T follicular helper cell (primary cell): ENCODE data around the gene PTPN3.

ENCODE experiments used
- DNase-seq: peaks from one replicate; pipeline ENCODE4 v3.0.0-alpha.2; 2020; ENCODE audit warnings: low read depth

The PTPN3 gene

GRCh38 chr9:109426626-109427402 lies 71.3 kb downstream of the PTPN3 start:
- no peak for DNase-seq

GRCh38 chr9:109424618-109425017 lies 73.5 kb downstream of the PTPN3 start:
- DNase-seq = no peak

GRCh38 chr9:109423877-109424276 lies 74.2 kb downstream of the PTPN3 start:
- no peak for DNase-seq

- DNase-seq = no peak
Measured at GRCh38 chr9:109422641-109423040, 75.5 kb downstream of the PTPN3 start.

GRCh38 chr9:109421026-109421970 lies 76.8 kb downstream of the PTPN3 start:
- DNase-seq = no peak

GRCh38 chr9:109419531-109419930 lies 78.6 kb downstream of the PTPN3 start:
- DNase-seq = no peak

- no peak for DNase-seq
Measured at GRCh38 chr9:109418827-109419226, 79.3 kb downstream of the PTPN3 start.

- no peak for DNase-seq
Measured at GRCh38 chr9:109417585-109418544, 80.2 kb downstream of the PTPN3 start.

GRCh38 chr9:109417054-109417453 lies 81.1 kb downstream of the PTPN3 start:
- DNase-seq = no peak

GRCh38 chr9:109416135-109416706 lies 81.9 kb downstream of the PTPN3 start:
- DNase-seq = no peak

- DNase-seq = no peak
Measured at GRCh38 chr9:109414125-109414785, 83.9 kb downstream of the PTPN3 start.

GRCh38 chr9:109411798-109412352 lies 86.2 kb downstream of the PTPN3 start:
- no peak for DNase-seq

- no peak for DNase-seq
Measured at GRCh38 chr9:109411069-109411761, 86.9 kb downstream of the PTPN3 start.

GRCh38 chr9:109409773-109410397 lies 88.2 kb downstream of the PTPN3 start:
- DNase-seq = no peak

GRCh38 chr9:109408759-109409462 lies 89.2 kb downstream of the PTPN3 start:
- DNase-seq = no peak

GRCh38 chr9:109403766-109404320 lies 94.3 kb downstream of the PTPN3 start:
- no peak for DNase-seq

GRCh38 chr9:109403116-109403515 lies 95.0 kb downstream of the PTPN3 start:
- DNase-seq = no peak

GRCh38 chr9:109401990-109402318 lies 96.2 kb downstream of the PTPN3 start:
- DNase-seq = no peak
